CD4-positive, alpha-beta T cell treated with Interleukin-10 for 1 hour (primary cell): ENCODE results near the gene DZANK1.
"Not testable (repeated sequence)": the region's sequence is repeated elsewhere in the genome, so short reads cannot be mapped to it uniquely, and the experiment has no call there.

Experiments
- DNase-seq: peaks from one replicate; pipeline ENCODE4 v3.0.0-alpha.2; 2020

Gene DZANK1

GRCh38 chr20:18431206-18431605 is 35.6 kb downstream of the DZANK1 start:
- no peak for DNase-seq

- DNase-seq, result no peak
These were observed 36.5 kb downstream of the DZANK1 start for GRCh38 chr20:18430172-18430826.

GRCh38 chr20:18428490-18429173 is 38.2 kb downstream of the DZANK1 start:
- no peak for DNase-seq

- no peak for DNase-seq
These were observed 39.6 kb downstream of the DZANK1 start for GRCh38 chr20:18427214-18427613.

- DNase-seq, result no peak
These were observed 45.2 kb downstream of the DZANK1 start for GRCh38 chr20:18421608-18422007.

- no peak for DNase-seq
These were observed 50.3 kb downstream of the DZANK1 start for GRCh38 chr20:18416486-18416885.

- no peak for DNase-seq
These were observed 52.7 kb downstream of the DZANK1 start for GRCh38 chr20:18414140-18414539.

GRCh38 chr20:18412221-18412901 is 54.5 kb downstream of the DZANK1 start:
- no peak for DNase-seq

- DNase-seq, result no peak
These were observed 61.0 kb downstream of the DZANK1 start for GRCh38 chr20:18405826-18406225.

GRCh38 chr20:18404172-18404571 is 62.7 kb downstream of the DZANK1 start:
- DNase-seq, result no peak

- DNase-seq, result no peak
These were observed 63.6 kb downstream of the DZANK1 start for GRCh38 chr20:18403269-18403668.

- DNase-seq, result no peak
These were observed 65.5 kb downstream of the DZANK1 start for GRCh38 chr20:18401305-18401704.

- no peak for DNase-seq
These were observed 66.4 kb downstream of the DZANK1 start for GRCh38 chr20:18400460-18400859.

GRCh38 chr20:18398713-18399112 is 68.1 kb downstream of the DZANK1 start:
- DNase-seq, result not testable (repeated sequence)

GRCh38 chr20:18397030-18397429 is 69.8 kb downstream of the DZANK1 start:
- DNase-seq, result no peak

- no peak for DNase-seq
These were observed 71.3 kb downstream of the DZANK1 start for GRCh38 chr20:18395544-18395943.

- no peak for DNase-seq
These were observed 72.5 kb downstream of the DZANK1 start for GRCh38 chr20:18394363-18394762.

GRCh38 chr20:18391686-18392085 is 75.1 kb downstream of the DZANK1 start:
- DNase-seq, result no peak

- no peak for DNase-seq
These were observed 76.6 kb downstream of the DZANK1 start for GRCh38 chr20:18390201-18390600.

- no peak for DNase-seq
These were observed 78.0 kb downstream of the DZANK1 start for GRCh38 chr20:18388860-18389259.

GRCh38 chr20:18380908-18381529 is 85.8 kb downstream of the DZANK1 start:
- DNase-seq, result no peak

GRCh38 chr20:18377896-18378481 is 88.8 kb downstream of the DZANK1 start:
- no peak for DNase-seq

GRCh38 chr20:18375551-18375950 is 91.3 kb downstream of the DZANK1 start:
- DNase-seq, result not testable (repeated sequence)
